Ovary (tissue), 9 donors: ENCODE results near the gene C6orf47. TPM values are rescaled to one million over a fixed set of nuclear protein-coding genes. Genes with fewer than 3 reads are reported as not detected.

Source experiments
- DNase-seq, 5 donors: peaks; one replicate each; pipeline ENCODE4 v3.0.0-alpha.2; 2019 to 2020
- H3K27ac ChIP-seq, 2 donors: fragments of 200-600 bp; one replicate each; pipeline versions ENCODE4 v1.5.1 to v1.8.0; 2019 to 2022
- H3K27me3 ChIP-seq: fragments of 200-600 bp; one replicate; pipeline ENCODE4 v1.8.0; 2022
- H3K36me3 ChIP-seq: fragments of 200-600 bp; sonication (generic); one replicate; pipeline ENCODE4 v1.5.1; 2019
- H3K4me1 ChIP-seq: one replicate; pipeline ENCODE4 v1.8.1; 2013; ENCODE audit warnings: mild to moderate bottlenecking, moderate library complexity; ENCODE audit not compliant: insufficient read depth
- H3K4me3 ChIP-seq: fragments of 200-600 bp; sonication (generic); one replicate; pipeline ENCODE4 v1.5.1; 2017
- H3K9me3 ChIP-seq, 2 donors: fragments of 200-600 bp in 1 of 2; sonication (generic) in 1 of 2; one replicate each; pipeline versions ENCODE4 v1.5.1 to v1.8.1; 2013 to 2019; ENCODE audit warnings: mild to moderate bottlenecking in 1 of 2, moderate library complexity in 1 of 2
- CTCF ChIP-seq, 3 donors: fragments of 450-650 bp in 2 of 3; fragments of 200-600 bp in 1 of 3; IDR thresholded peaks; one replicate each; pipeline versions ENCODE4 v1.5.1 to v1.8.0; 2016 to 2022; ENCODE audit warnings: antibody characterized with exemption in 3 of 3, mild to moderate bottlenecking in 1 of 3
- EP300 ChIP-seq: sonication (generic); formaldehyde crosslinking; IDR thresholded peaks from one replicate; pipeline ENCODE4 v1.6.1; 2017; ENCODE audit warnings: antibody characterized with exemption
- POLR2A ChIP-seq: fragments of 450-650 bp; IDR thresholded peaks from one replicate; pipeline ENCODE4 v1.6.1; 2017; ENCODE audit warnings: antibody characterized with exemption, mild to moderate bottlenecking, moderate library complexity
- WGBS, 3 donors: extraction: QIAGEN DNeasy Blood & Tissue Kit in 1 of 3; methylation state at CpG; one replicate each; pipeline versions ENCODE4 v1.1.5 to v1.1.7; 2013 to 2017; 5-methylcytosine and 5-hydroxymethylcytosine counted together
- intact Hi-C, 4 donors: fragments of 100-400 bp; cut with DNase I; formaldehyde crosslinking; loops; one replicate each; pipeline versions ENCODE4 v1.11.0 to v1.15.1; 2022 to 2023
- polyA plus RNA-seq, 2 donors: library from polyadenylated mRNA; stranded (reverse); fragments of 200-250 nt in 1 of 2; fragments of 350-450 nt in 1 of 2; fragmentation: Illumina TruSeq in 1 of 2; extraction: RNeasy Lipid Tissue Mini Kit (QIAGEN cat#74804) in 1 of 2; gene quantifications; one replicate each; pipeline ENCODE4 v1.2.3, GENCODE V29; 2013 to 2014
- total RNA-seq, 7 donors: library from RNA; depleted of rRNA in 2 of 7; stranded (reverse); fragments of >200 nt in 2 of 7; fragmentation: NEBNext Ultra II Directional in 3 of 7; extraction: Animal tissue kit (Norgen Biotek cat#: 25700) in 3 of 7; gene quantifications; one replicate each; pipeline versions ENCODE4 v1.1.0 to v1.2.4, GENCODE V29; 2016 to 2023
- donor health status: DM: no; HTN: no; CAD: no; lungs with moderate emphysema.
- donor health status: DM: no; HTN: no; CAD: no.
- donor health status: Bipolar disorder and iron deficiency.
- donor health status: DM: yes; HTN: yes; CAD: no.
- donor health status: DM: no; HTN: no; CAD: no.
- donor health status: DM: yes; HTN: yes; CAD: no.

Gene C6orf47
- total and polyA plus RNA-seq, 9 donors: 13.9 to 26.2 (median 19.7) TPM

- Histone ChIP-seq H3K36me3 (no peaks in the 10 kb centered on the region), H3K4me3 (no peak overlapping the region), H3K9me3 (no peaks in the 10 kb centered on the region), H3K27me3 (no peaks in the 10 kb centered on the region), H3K27ac (peak overlapping the region in 1 of 2 donors; percentile 98), H3K4me1 (peaks cover 1% of the 10 kb centered on the region)
- intact Hi-C loops: loop anchor here in 1 of 4 donors (5.0 kb wide), 1 partner anchor 1655 kb away; no protein-coding TSS in a partner anchor
- TF ChIP-seq POLR2A (no peak), EP300 (no peak), CTCF (IDR thresholded peaks at IDR 0.05) (no peak)
- no peak for DNase-seq
- WGBS, 3 donors: 32 to 54% (median 33%) methylated on average over 10 of the region's 10 CpGs
Measured at GRCh38 chr6:31622684-31623091, 37.9 kb downstream of the C6orf47 start.

GRCh38 chr6:31621991-31622390 is 38.6 kb downstream of the C6orf47 start:
- intact Hi-C loops: loop anchor here in 2 of 4 donors (2.0 to 5.0 kb wide), 2 partner anchors 31 to 1655 kb away; partner anchors contain the start of gene BAG6 (in 1 of the 2)
- Histone ChIP-seq H3K9me3 (no peaks in the 10 kb centered on the region), H3K27ac (peak overlapping the region in 1 of 2 donors; percentile 98), H3K4me3 (peak overlapping the region; percentile 82), H3K4me1 (peaks cover 1% of the 10 kb centered on the region), H3K36me3 (no peaks in the 10 kb centered on the region), H3K27me3 (no peaks in the 10 kb centered on the region)
- TF ChIP-seq POLR2A: no peak
- TF ChIP-seq CTCF (IDR thresholded peaks at IDR 0.05): no peak
- no peak for DNase-seq
- WGBS, 3 donors: 10 to 15% (median 13%) methylated on average over 4 of the region's 4 CpGs

- intact Hi-C loops: loop anchor here in 2 of 4 donors (2.0 to 5.0 kb wide), 2 partner anchors 31 to 1654 kb away; partner anchors contain the start of gene BAG6 (in 1 of the 2)
- DNase-seq: no peak
- H3K36me3 ChIP-seq: no peaks in the 10 kb centered on the region
Measured at GRCh38 chr6:31621320-31621939, 39.1 kb downstream of the C6orf47 start.

More at GRCh38 chr6:31621320-31621939, 39.1 kb downstream of the C6orf47 start:
- Histone ChIP-seq H3K9me3 (no peaks in the 10 kb centered on the region), H3K4me1 (peaks cover 1% of the 10 kb centered on the region), H3K4me3 (peak overlapping the region; percentile 82), H3K27ac (peak overlapping the region; percentile 96 to 98), H3K27me3 (no peaks in the 10 kb centered on the region)
- TF ChIP-seq POLR2A (no peak), CTCF (IDR thresholded peaks at IDR 0.05) (no peak)
- WGBS, 3 donors: 2 to 4% (median 2%) methylated on average over 15 of the region's 15 CpGs
